Loucy (cell line): ENCODE measurements around the gene RAB22A.

ENCODE experiments used
- CTCF ChIP-seq: fragments of 200-600 bp; sonication (generic); conservative IDR thresholded peaks from 2 replicates; pipeline ENCODE4 v1.5.1; 2014; ENCODE audit warnings: mild to moderate bottlenecking, antibody characterized with exemption, low read length
- EZH2phosphoT487 ChIP-seq: fragments of 200-600 bp; IDR thresholded peaks from 2 replicates; pipeline ENCODE4 v1.6.1; 2018; ENCODE audit warnings: antibody characterized with exemption, mild to moderate bottlenecking, moderate library complexity, borderline replicate concordance

GRCh38 chr20:58296051-58296837 is 13.3 kb upstream of the RAB22A start:
- TF ChIP-seq CTCF (no peak), EZH2phosphoT487 (no peak)
